GM12878 (cell line): ENCODE data around the gene MTRF1. TPM values are rescaled to one million over a fixed set of nuclear protein-coding genes. Genes with fewer than 3 reads are reported as not detected.

ENCODE experiments used
- ATAC-seq: fragments of 200-7000 bp; cut with Tn5 transposase; 3 replicates; pipeline ENCODE4 v1.9.1; 2020; ENCODE audit warnings: mild to moderate bottlenecking, moderate library complexity
- BruUV-seq: library from RNA; stranded (reverse); fragments of 400-500 nt; replicated peaks from 2 replicates; lab custom pipeline; 2021; lab: Mats Ljungman, UMichigan
- CTCF ChIA-PET: fragments of 300-600 bp; sonication (Branson Sonifier 250); formaldehyde crosslinking; extraction: SDS; loops from one replicate; lab custom pipeline; 2021; ENCODE audit warnings: inconsistent platforms; lab: Yijun Ruan, JAX
- POLR2A ChIA-PET: fragments of 350-600 bp; formaldehyde crosslinking; extraction: SDS; loops from one replicate; lab custom pipeline; 2021; ENCODE audit warnings: inconsistent platforms; lab: Charles Lee
- RAD21 ChIA-PET: fragments of 300-600 bp; sonication (Branson Sonifier 250); formaldehyde crosslinking; loops from one replicate; lab custom pipeline; 2023; ENCODE audit warnings: antibody characterized with exemption; ENCODE audit not compliant: unreplicated experiment; lab: Charles Lee
- SMC1A ChIA-PET: fragments of 300-600 bp; sonication (Branson Sonifier 250); formaldehyde crosslinking; loops from one replicate; lab custom pipeline; 2023; ENCODE audit not compliant: unreplicated experiment, uncharacterized antibody; lab: Charles Lee
- DNase-seq: peaks from one replicate; pipeline ENCODE4 v3.0.0-alpha.2; 2011; ENCODE audit warnings: low read depth, low spot score
- FAIRE-seq: peaks from 3 replicates; lab custom pipeline; 2011; peaks lifted over from hg19 to GRCh38; lab: Jason Lieb, UNC
- H2AFZ ChIP-seq: 2 replicates; pipeline ENCODE4 v1.6.0; 2011; ENCODE audit warnings: low read depth, low read length, control low read depth; ENCODE audit not compliant: control insufficient read depth
- H3K27ac ChIP-seq: 2 replicates; pipeline ENCODE4 v1.5.1; 2011; ENCODE audit warnings: control low read depth; ENCODE audit not compliant: control insufficient read depth, insufficient read depth
- H3K27me3 ChIP-seq, 2 experiments: replicated peaks in 1 of 2; 2 replicates each; pipeline versions ENCODE4 v1.6.0 to v1.6.1; 2011; ENCODE audit warnings: low read length in 1 of 2; ENCODE audit not compliant: control insufficient read depth in 2 of 2, insufficient read depth in 2 of 2
- H3K36me3 ChIP-seq, 2 experiments: 2 replicates each; pipeline ENCODE4 v1.5.1; 2011; ENCODE audit warnings: low read length in 1 of 2; ENCODE audit not compliant: control insufficient read depth in 2 of 2, insufficient read depth in 2 of 2
- H3K4me1 ChIP-seq: 2 replicates; pipeline ENCODE4 v1.6.1; 2011; ENCODE audit warnings: mild to moderate bottlenecking, low read length, moderate library complexity, mixed read lengths; ENCODE audit not compliant: control insufficient read depth, insufficient read depth
- H3K4me2 ChIP-seq: 2 replicates; pipeline ENCODE4 v1.6.0; 2011; ENCODE audit warnings: control low read depth; ENCODE audit not compliant: control insufficient read depth, insufficient read depth
- H3K4me3 ChIP-seq: fragments of 200-600 bp; sonication (generic); 2 replicates; pipeline ENCODE4 v1.5.1; 2016
- H3K79me2 ChIP-seq: 2 replicates; pipeline ENCODE4 v1.6.0; 2011; ENCODE audit warnings: low read length; ENCODE audit not compliant: control insufficient read depth, insufficient read depth
- H3K9ac ChIP-seq: 2 replicates; pipeline ENCODE4 v1.8.0; 2011; ENCODE audit warnings: low read length, control low read depth, mixed read lengths; ENCODE audit not compliant: control insufficient read depth, insufficient read depth
- H3K9me3 ChIP-seq: replicated peaks from 3 replicates; pipeline ENCODE4 v1.5.1; 2011; ENCODE audit warnings: mild to moderate bottlenecking, low read length; ENCODE audit not compliant: control insufficient read depth, insufficient read depth
- H4K20me1 ChIP-seq: 2 replicates; pipeline ENCODE4 v1.6.0; 2011; ENCODE audit not compliant: control insufficient read depth, insufficient read depth
- CHD4 ChIP-seq: fragments of 200-600 bp; sonication (generic); IDR thresholded peaks from 2 replicates; pipeline ENCODE4 v1.6.1; 2016; ENCODE audit warnings: mild to moderate bottlenecking
- CUX1 ChIP-seq: IDR thresholded peaks from 2 replicates; pipeline ENCODE4 v1.6.1; 2012; ENCODE audit warnings: improper control_type of control experiment, low read depth, low read length; ENCODE audit not compliant: insufficient replicate concordance
- ETV6 ChIP-seq, 2 experiments: fragments of 450-650 bp in 1 of 2; IDR thresholded peaks in 1 of 2; conservative IDR thresholded peaks in 1 of 2; 2 replicates each; pipeline ENCODE4 v1.6.1; 2014; ENCODE audit warnings: antibody characterized with exemption in 1 of 2, borderline replicate concordance in 1 of 2, low read depth in 1 of 2, mild to moderate bottlenecking in 1 of 2, moderate library complexity in 1 of 2
- IRF4 ChIP-seq: IDR thresholded peaks from 2 replicates; pipeline ENCODE4 v1.6.1; 2011; ENCODE audit warnings: low read depth, low read length
- NRF1 ChIP-seq: conservative IDR thresholded peaks from 2 replicates; pipeline ENCODE4 v1.6.1; 2011; ENCODE audit warnings: mild to moderate bottlenecking, low read depth, low read length, improper control_type of control experiment
- SPI1 ChIP-seq: IDR thresholded peaks from 2 replicates; pipeline ENCODE4 v1.6.1; 2011; ENCODE audit warnings: low read depth, mild to moderate bottlenecking, low read length, moderate library complexity, borderline replicate concordance; ENCODE audit not compliant: insufficient read depth
- TCF7 ChIP-seq: IDR thresholded peaks from 2 replicates; pipeline ENCODE4 v1.6.1; 2014; ENCODE audit warnings: antibody characterized with exemption, borderline replicate concordance
- ZBTB40 ChIP-seq: fragments of 450-650 bp; IDR thresholded peaks from 2 replicates; pipeline ENCODE4 v1.6.1; 2016; ENCODE audit warnings: mild to moderate bottlenecking, moderate library complexity, borderline replicate concordance
- WGBS: methylation state at CpG from one replicate; pipeline ENCODE4 v1.1.6; 2016; ENCODE audit warnings: low lambda C conversion rate; ENCODE audit not compliant: insufficient replicate concordance, insufficient coverage; ENCODE audit errors: missing lambda C conversion rate; 5-methylcytosine and 5-hydroxymethylcytosine counted together
- in situ Hi-C: fragments of 300-500 bp; cut with MboI; formaldehyde crosslinking; loops from 9 replicates; pipeline ENCODE4 v1.14.3; 2018; ENCODE audit warnings: mixed read lengths
- intact Hi-C: fragments of 100-400 bp; cut with micrococcal nuclease; formaldehyde crosslinking; loops from one replicate; pipeline ENCODE4 v1.14.2; 2022; ENCODE audit not compliant: unreplicated experiment
- polyA plus RNA-seq, 11 experiments: library from polyadenylated mRNA; depleted of rRNA in 4 of 11; unstranded in 6 of 11; stranded (reverse) in 5 of 11; fragments of >200 nt; fragmentation: Nextera tagmentation in 4 of 11; fragmentation: Illumina TruSeq in 1 of 11; extraction: Ambion mirVana in 4 of 11; extraction: Trizol in 1 of 11; gene quantifications; 1 replicate in 1 of 11; 2 replicates in 10 of 11; pipeline versions ENCODE4 v1.2.1 to v1.2.3, GENCODE V29; 2011 to 2016; ENCODE audit warnings: inconsistent platforms in 2 of 11, missing spikeins in 2 of 11, low read depth in 1 of 11
- total RNA-seq, 4 experiments: library from RNA; depleted of rRNA in 3 of 4; stranded (reverse); fragments of >200 nt in 3 of 4; fragmentation: Illumina TruSeq in 1 of 4; extraction: Trizol in 1 of 4; gene quantifications; 2 replicates each; pipeline versions ENCODE4 v1.2.1 to v1.2.3, GENCODE V29; 2013 to 2021

MTRF1 gene
- total and polyA plus RNA-seq, 10 of the 15 experiments (the other 5 are each of a cell fraction or from before 2014, with no cell fraction given), result 12.1 to 33.7 (median 20.6) TPM

- TF ChIP-seq SPI1, result no peak
- TF ChIP-seq TCF7, result no peak
- TF ChIP-seq CUX1, result no peak
- TF ChIP-seq NRF1, result no peak
- no peak for TF ChIP-seq CHD4
- TF ChIP-seq IRF4, result no peak
- no peak for TF ChIP-seq ZBTB40
- TF ChIP-seq ETV6 (conservative IDR thresholded peaks at IDR 0.05 in 1 of 2, IDR thresholded peaks at IDR 0.05 in 1 of 2; ENCODE audit: borderline replicate concordance in 1 of 2, low read depth in 1 of 2), result no peak
- RAD21 ChIA-PET, result no interaction called here
- WGBS, result 90% methylated on average over 1 of the region's 1 CpG
Measured at GRCh38 chr13:41293272-41293671, 29.9 kb upstream of the MTRF1 start.

More at GRCh38 chr13:41293272-41293671, 29.9 kb upstream of the MTRF1 start:
- H3K27ac ChIP-seq, result no peak overlapping the region
- DNase-seq, result no peak
- H3K9me3 ChIP-seq, result no peaks in the 10 kb centered on the region
- no peaks in the 10 kb centered on the region for H4K20me1 ChIP-seq
- no peak overlapping the region for H3K9ac ChIP-seq
- no peaks in the 10 kb centered on the region for H3K79me2 ChIP-seq
- no peaks in the 10 kb centered on the region for H3K36me3 ChIP-seq
- no peak overlapping the region for H3K4me2 ChIP-seq
- H3K27me3 ChIP-seq, result no peaks in the 10 kb centered on the region; a peak in 1 of 4 replicates
- H2AFZ ChIP-seq, result no peak overlapping the region
- FAIRE-seq, result no peak
- CTCF ChIA-PET, result no interaction called here
- ATAC-seq, result no peak
- POLR2A ChIA-PET, result no interaction called here
- no peaks in the 10 kb centered on the region for H3K4me1 ChIP-seq
- in situ Hi-C loops (no loop called here), intact Hi-C loops (no loop called here)
- no peak overlapping the region for H3K4me3 ChIP-seq
- no TSS peak for BruUV-seq
- SMC1A ChIA-PET, result no interaction called here
